Vagina (tissue), 2 donors: ENCODE data around the gene MXD3.

Experiments
- CTCF ChIP-seq, 3 experiments: fragments of 450-650 bp in 2 of 3; fragments of 200-600 bp in 1 of 3; sonication (generic) in 1 of 3; IDR thresholded peaks; one replicate each; pipeline ENCODE4 v1.5.1; 2017 to 2019; ENCODE audit warnings: antibody characterized with exemption in 3 of 3, mild to moderate bottlenecking in 2 of 3, moderate library complexity in 2 of 3
- POLR2A ChIP-seq, 2 donors: fragments of 450-650 bp; IDR thresholded peaks; one replicate each; pipeline ENCODE4 v1.6.1; 2017; ENCODE audit warnings: antibody characterized with exemption in 2 of 2, mild to moderate bottlenecking in 2 of 2, moderate library complexity in 2 of 2
- POLR2AphosphoS5 ChIP-seq, 2 donors: sonication (generic); formaldehyde crosslinking; IDR thresholded peaks; one replicate each; pipeline ENCODE4 v1.9.0; 2017; ENCODE audit warnings: antibody characterized with exemption in 2 of 2, mild to moderate bottlenecking in 2 of 2, low read depth in 1 of 2; ENCODE audit not compliant: insufficient read depth in 1 of 2

- TF ChIP-seq POLR2A (IDR thresholded peaks at IDR 0.05) (no peak), CTCF (IDR thresholded peaks at IDR 0.05) (peak; percentile 59 to 71 (median 59)), POLR2AphosphoS5 (IDR thresholded peaks at IDR 0.05; ENCODE audit: insufficient read depth in 1 of 2, low read depth in 1 of 2) (peak in 1 of 2 donors; percentile 62)
Measured at GRCh38 chr5:177317959-177318377, 6.3 kb upstream of the MXD3 start.
